HepG2 (cell line): ENCODE results near the gene ELMOD3. TPM values are rescaled to one million over a fixed set of nuclear protein-coding genes. Genes with fewer than 3 reads are reported as not detected.

ENCODE experiments used
- AGO1 ChIP-seq: fragments of 200-400 bp; formaldehyde crosslinking; IDR thresholded peaks from 2 replicates; pipeline ENCODE4 v1.6.1; 2017; ENCODE audit warnings: mild to moderate bottlenecking, low read depth, low read length, moderate library complexity; ENCODE audit not compliant: poor library complexity, severe bottlenecking
- ARHGAP35 ChIP-seq: sonication (generic); formaldehyde crosslinking; IDR thresholded peaks from 2 replicates; pipeline ENCODE4 v1.9.0; 2022; ENCODE audit warnings: mild to moderate bottlenecking, inconsistent platforms, moderate library complexity, missing genetic modification reagents, borderline replicate concordance
- BRD4 ChIP-seq: sonication (generic); formaldehyde crosslinking; IDR thresholded peaks from 2 replicates; pipeline ENCODE4 v1.4.0; 2020; ENCODE audit warnings: missing genetic modification reagents
- DMAP1 ChIP-seq: IDR thresholded peaks from 2 replicates; pipeline ENCODE4 v1.6.1; 2016
- HNF4G ChIP-seq, 2 experiments: sonication (generic) in 1 of 2; formaldehyde crosslinking in 1 of 2; IDR thresholded peaks; 2 replicates each; pipeline versions ENCODE4 v1.4.0 to v1.6.1; 2011 to 2020; ENCODE audit warnings: borderline replicate concordance in 2 of 2, low read depth in 2 of 2, mild to moderate bottlenecking in 2 of 2, low read length in 1 of 2, missing genetic modification reagents in 1 of 2, moderate library complexity in 1 of 2
- PRMT3 ChIP-seq: sonication (generic); formaldehyde crosslinking; IDR thresholded peaks from 2 replicates; pipeline ENCODE4 v1.8.1; 2022; ENCODE audit warnings: low read depth, mild to moderate bottlenecking, moderate library complexity, missing genetic modification reagents, borderline replicate concordance
- ZMYM3 ChIP-seq: sonication (generic); formaldehyde crosslinking; IDR thresholded peaks from 2 replicates; pipeline ENCODE4 v1.5.1; 2020; ENCODE audit warnings: mild to moderate bottlenecking, missing genetic modification reagents
- ZNF441 ChIP-seq: sonication (generic); formaldehyde crosslinking; IDR thresholded peaks from 2 replicates; pipeline ENCODE4 v1.7.0; 2021; ENCODE audit warnings: missing genetic modification reagents, borderline replicate concordance
- ZNF558 ChIP-seq: sonication (generic); formaldehyde crosslinking; IDR thresholded peaks from 2 replicates; pipeline ENCODE4 v1.9.0; 2022; ENCODE audit warnings: mild to moderate bottlenecking, missing genetic modification reagents, borderline replicate concordance
- polyA plus RNA-seq, 8 experiments: library from polyadenylated mRNA; depleted of rRNA in 3 of 8; stranded (reverse) in 7 of 8; unstranded in 1 of 8; fragments of >200 nt; fragmentation: Illumina TruSeq in 4 of 8; extraction: Trizol in 4 of 8; gene quantifications; 2 replicates each; pipeline versions ENCODE4 v1.2.1 to v1.2.3, GENCODE V29; 2011 to 2016; ENCODE audit warnings: low read depth in 4 of 8, missing spikeins in 1 of 8, mixed read lengths in 1 of 8; ENCODE audit not compliant: insufficient read depth in 1 of 8
- total RNA-seq, 5 experiments: library from RNA; depleted of rRNA; stranded (reverse); fragments of >200 nt; fragmentation: Illumina TruSeq; extraction: Trizol; gene quantifications; 2 replicates each; pipeline ENCODE4 v1.2.3, GENCODE V29; 2016; ENCODE audit warnings: low read depth in 1 of 5
- TF ChIP-seq, protein P1 (sequence below), 2 experiments: sonication (generic) in 1 of 2; formaldehyde crosslinking in 1 of 2; IDR thresholded peaks; 2 replicates each; pipeline versions ENCODE4 v1.4.0 to v1.6.1; 2018 to 2020; ENCODE audit warnings: missing genetic modification reagents in 2 of 2, borderline replicate concordance in 1 of 2, low read depth in 1 of 2, mild to moderate bottlenecking in 1 of 2, missing biosample characterization in 1 of 2
- TF ChIP-seq, protein P2 (sequence below): sonication (generic); formaldehyde crosslinking; IDR thresholded peaks from 2 replicates; pipeline ENCODE4 v1.4.0; 2020; ENCODE audit warnings: missing genetic modification reagents
- TF ChIP-seq, protein P3 (sequence below): sonication (generic); formaldehyde crosslinking; conservative IDR thresholded peaks from 2 replicates; pipeline ENCODE4 v1.4.0; 2020; ENCODE audit warnings: mild to moderate bottlenecking, missing genetic modification reagents, moderate library complexity
- TF ChIP-seq, protein P4 (sequence below): sonication (generic); formaldehyde crosslinking; IDR thresholded peaks from 2 replicates; pipeline ENCODE4 v1.5.1; 2020; ENCODE audit warnings: missing genetic modification reagents, mild to moderate bottlenecking, borderline replicate concordance
- TF ChIP-seq, protein P5 (sequence below): sonication (generic); formaldehyde crosslinking; IDR thresholded peaks from 2 replicates; pipeline ENCODE4 v1.8.0; 2022; ENCODE audit warnings: missing genetic modification reagents, mild to moderate bottlenecking, inconsistent platforms, borderline replicate concordance
- TF ChIP-seq, protein P6 (sequence below): sonication (generic); formaldehyde crosslinking; IDR thresholded peaks from 2 replicates; pipeline ENCODE4 v1.4.0; 2020; ENCODE audit warnings: mild to moderate bottlenecking, missing genetic modification reagents

Gene ELMOD3
- total and polyA plus RNA-seq, 2 of the 13 experiments (the other 11 are each of a cell fraction or from before 2014, with no cell fraction given) = 13.3 to 19.5 TPM

DNA sequence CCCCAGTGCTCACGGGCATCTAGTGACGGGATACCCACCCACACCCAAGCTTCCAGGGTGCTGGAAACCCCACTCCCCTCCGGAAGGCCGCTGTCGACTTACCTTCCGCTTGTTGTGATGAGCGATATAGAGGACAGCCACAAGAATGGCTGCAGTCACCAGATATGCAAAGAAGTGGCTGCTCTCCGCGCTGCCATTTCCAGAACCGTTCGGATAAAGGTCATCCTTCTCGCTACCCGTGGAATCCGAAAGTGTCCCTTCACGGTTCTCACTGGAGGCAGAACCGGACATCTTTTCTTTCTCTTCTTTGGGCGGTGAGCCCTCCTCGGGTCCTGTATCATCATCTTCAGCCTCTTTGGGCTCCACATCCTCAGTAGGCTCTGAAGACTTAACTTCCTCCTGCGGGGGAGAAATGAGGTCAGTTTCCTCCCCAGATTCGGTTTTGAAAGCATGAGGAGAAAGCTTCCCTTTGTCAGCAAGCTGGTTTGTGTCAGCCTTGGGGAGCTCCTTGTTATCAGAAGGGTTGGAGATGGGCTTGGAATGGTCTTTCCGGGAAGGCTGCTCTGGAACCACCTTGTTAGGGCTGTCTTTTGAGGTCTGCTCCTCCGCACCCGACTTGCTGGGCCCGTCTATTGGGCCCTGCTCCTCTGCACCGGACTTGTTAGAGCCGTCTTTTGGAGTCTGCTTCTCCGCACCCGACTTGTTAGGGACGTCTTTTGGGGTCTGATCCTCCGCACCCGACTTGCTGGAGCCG lies 28.0 kb upstream of the ELMOD3 start (continued):
- 0 out of 2 replicates have a peak, but pooled peaks have one; percentile 2 for TF ChIP-seq HNF4G (IDR thresholded peaks at IDR 0.05; ENCODE audit: borderline replicate concordance, low read depth, low read length)
- no peak for TF ChIP-seq HNF4G (CRISPR knock-in tag; IDR thresholded peaks at IDR 0.05; ENCODE audit: borderline replicate concordance, low read depth)
- TF ChIP-seq, protein P1, sequence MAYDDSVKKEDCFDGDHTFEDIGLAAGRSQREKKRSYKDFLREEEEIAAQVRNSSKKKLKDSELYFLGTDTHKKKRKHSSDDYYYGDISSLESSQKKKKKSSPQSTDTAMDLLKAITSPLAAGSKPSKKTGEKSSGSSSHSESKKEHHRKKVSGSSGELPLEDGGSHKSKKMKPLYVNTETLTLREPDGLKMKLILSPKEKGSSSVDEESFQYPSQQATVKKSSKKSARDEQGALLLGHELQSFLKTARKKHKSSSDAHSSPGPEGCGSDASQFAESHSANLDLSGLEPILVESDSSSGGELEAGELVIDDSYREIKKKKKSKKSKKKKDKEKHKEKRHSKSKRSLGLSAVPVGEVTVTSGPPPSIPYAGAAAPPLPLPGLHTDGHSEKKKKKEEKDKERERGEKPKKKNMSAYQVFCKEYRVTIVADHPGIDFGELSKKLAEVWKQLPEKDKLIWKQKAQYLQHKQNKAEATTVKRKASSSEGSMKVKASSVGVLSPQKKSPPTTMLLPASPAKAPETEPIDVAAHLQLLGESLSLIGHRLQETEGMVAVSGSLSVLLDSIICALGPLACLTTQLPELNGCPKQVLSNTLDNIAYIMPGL (CRISPR knock-in tag; IDR thresholded peaks at IDR 0.05; ENCODE audit: borderline replicate concordance in 1 of 2, low read depth in 1 of 2) = peak in 1 of 2 experiments; percentile 30; a peak in 1 of 4 replicates
- TF ChIP-seq, protein P2, sequence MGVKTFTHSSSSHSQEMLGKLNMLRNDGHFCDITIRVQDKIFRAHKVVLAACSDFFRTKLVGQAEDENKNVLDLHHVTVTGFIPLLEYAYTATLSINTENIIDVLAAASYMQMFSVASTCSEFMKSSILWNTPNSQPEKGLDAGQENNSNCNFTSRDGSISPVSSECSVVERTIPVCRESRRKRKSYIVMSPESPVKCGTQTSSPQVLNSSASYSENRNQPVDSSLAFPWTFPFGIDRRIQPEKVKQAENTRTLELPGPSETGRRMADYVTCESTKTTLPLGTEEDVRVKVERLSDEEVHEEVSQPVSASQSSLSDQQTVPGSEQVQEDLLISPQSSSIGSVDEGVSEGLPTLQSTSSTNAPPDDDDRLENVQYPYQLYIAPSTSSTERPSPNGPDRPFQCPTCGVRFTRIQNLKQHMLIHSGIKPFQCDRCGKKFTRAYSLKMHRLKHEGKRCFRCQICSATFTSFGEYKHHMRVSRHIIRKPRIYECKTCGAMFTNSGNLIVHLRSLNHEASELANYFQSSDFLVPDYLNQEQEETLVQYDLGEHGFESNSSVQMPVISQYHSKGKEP = no peak
- no peak for TF ChIP-seq AGO1
- 0 out of 2 replicates have a peak, but pooled peaks have one; percentile 57 for TF ChIP-seq BRD4 (CRISPR knock-in tag)
- TF ChIP-seq DMAP1 (CRISPR knock-in tag) = no peak
- TF ChIP-seq ZNF558 (CRISPR knock-in tag) = no peak
- TF ChIP-seq ARHGAP35 (CRISPR knock-in tag) = no peak
- TF ChIP-seq, protein P3, sequence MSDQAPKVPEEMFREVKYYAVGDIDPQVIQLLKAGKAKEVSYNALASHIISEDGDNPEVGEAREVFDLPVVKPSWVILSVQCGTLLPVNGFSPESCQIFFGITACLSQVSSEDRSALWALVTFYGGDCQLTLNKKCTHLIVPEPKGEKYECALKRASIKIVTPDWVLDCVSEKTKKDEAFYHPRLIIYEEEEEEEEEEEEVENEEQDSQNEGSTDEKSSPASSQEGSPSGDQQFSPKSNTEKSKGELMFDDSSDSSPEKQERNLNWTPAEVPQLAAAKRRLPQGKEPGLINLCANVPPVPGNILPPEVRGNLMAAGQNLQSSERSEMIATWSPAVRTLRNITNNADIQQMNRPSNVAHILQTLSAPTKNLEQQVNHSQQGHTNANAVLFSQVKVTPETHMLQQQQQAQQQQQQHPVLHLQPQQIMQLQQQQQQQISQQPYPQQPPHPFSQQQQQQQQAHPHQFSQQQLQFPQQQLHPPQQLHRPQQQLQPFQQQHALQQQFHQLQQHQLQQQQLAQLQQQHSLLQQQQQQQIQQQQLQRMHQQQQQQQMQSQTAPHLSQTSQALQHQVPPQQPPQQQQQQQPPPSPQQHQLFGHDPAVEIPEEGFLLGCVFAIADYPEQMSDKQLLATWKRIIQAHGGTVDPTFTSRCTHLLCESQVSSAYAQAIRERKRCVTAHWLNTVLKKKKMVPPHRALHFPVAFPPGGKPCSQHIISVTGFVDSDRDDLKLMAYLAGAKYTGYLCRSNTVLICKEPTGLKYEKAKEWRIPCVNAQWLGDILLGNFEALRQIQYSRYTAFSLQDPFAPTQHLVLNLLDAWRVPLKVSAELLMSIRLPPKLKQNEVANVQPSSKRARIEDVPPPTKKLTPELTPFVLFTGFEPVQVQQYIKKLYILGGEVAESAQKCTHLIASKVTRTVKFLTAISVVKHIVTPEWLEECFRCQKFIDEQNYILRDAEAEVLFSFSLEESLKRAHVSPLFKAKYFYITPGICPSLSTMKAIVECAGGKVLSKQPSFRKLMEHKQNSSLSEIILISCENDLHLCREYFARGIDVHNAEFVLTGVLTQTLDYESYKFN = 0 out of 2 replicates have a peak, but pooled peaks have one; percentile 21
- no peak for TF ChIP-seq PRMT3 (CRISPR knock-in tag)
- TF ChIP-seq ZMYM3 (CRISPR knock-in tag) = 0 out of 2 replicates have a peak, but pooled peaks have one; percentile 21
- TF ChIP-seq, protein P4, sequence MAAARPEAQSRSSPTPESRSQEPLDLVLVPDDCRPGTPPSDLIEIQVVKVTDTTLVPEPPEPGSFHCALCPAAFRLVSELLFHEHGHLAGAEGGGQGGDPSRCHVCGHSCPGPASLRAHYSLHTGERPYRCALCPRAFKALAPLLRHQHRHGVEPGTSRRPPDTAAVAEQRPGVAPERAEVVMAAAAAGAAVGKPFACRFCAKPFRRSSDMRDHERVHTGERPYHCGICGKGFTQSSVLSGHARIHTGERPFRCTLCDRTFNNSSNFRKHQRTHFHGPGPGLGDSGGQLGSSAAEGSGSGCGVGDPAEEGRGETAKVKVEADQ = no peak
- TF ChIP-seq, protein P5, sequence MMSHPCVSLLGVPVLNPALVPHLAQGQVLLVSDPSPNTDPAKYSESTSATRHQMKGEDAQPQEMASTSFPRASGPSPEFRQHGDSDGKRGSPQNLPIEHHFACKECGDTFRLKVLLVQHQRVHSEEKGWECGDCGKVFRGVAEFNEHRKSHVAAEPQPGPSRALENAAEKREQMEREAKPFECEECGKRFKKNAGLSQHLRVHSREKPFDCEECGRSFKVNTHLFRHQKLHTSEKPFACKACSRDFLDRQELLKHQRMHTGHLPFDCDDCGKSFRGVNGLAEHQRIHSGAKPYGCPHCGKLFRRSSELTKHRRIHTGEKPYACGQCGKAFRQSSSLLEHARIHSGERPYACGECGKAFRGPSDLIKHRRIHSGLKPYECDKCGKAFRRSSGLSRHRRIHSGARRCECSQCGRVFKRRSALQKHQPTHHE (CRISPR knock-in tag) = peak; percentile 27; the same call in 1 of the 2 replicates
- TF ChIP-seq ZNF441 (CRISPR knock-in tag) = no peak
- TF ChIP-seq, protein P6, sequence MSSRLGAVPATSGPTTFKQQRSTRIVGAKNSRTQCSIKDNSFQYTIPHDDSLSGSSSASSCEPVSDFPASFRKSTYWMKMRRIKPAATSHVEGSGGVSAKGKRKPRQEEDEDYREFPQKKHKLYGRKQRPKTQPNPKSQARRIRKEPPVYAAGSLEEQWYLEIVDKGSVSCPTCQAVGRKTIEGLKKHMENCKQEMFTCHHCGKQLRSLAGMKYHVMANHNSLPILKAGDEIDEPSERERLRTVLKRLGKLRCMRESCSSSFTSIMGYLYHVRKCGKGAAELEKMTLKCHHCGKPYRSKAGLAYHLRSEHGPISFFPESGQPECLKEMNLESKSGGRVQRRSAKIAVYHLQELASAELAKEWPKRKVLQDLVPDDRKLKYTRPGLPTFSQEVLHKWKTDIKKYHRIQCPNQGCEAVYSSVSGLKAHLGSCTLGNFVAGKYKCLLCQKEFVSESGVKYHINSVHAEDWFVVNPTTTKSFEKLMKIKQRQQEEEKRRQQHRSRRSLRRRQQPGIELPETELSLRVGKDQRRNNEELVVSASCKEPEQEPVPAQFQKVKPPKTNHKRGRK (CRISPR knock-in tag) = no peak
